GM12875 (cell line): ENCODE results near the gene HRH2.
A peak's percentile ranks its signal among the peaks of the same experiment; 100 is the strongest.

Experiments
- H3K4me3 ChIP-seq: one replicate; pipeline ENCODE4 v1.5.1; 2011; ENCODE audit warnings: low read depth, low read length, control low read depth
- TF ChIP-seq, protein P1 (sequence below): IDR thresholded peaks from 2 replicates; pipeline ENCODE4 v1.5.1; 2011; ENCODE audit warnings: low read depth, mild to moderate bottlenecking, control low read depth, inconsistent platforms, low read length, moderate library complexity, borderline replicate concordance; ENCODE audit not compliant: insufficient read depth

Gene HRH2

DNA sequence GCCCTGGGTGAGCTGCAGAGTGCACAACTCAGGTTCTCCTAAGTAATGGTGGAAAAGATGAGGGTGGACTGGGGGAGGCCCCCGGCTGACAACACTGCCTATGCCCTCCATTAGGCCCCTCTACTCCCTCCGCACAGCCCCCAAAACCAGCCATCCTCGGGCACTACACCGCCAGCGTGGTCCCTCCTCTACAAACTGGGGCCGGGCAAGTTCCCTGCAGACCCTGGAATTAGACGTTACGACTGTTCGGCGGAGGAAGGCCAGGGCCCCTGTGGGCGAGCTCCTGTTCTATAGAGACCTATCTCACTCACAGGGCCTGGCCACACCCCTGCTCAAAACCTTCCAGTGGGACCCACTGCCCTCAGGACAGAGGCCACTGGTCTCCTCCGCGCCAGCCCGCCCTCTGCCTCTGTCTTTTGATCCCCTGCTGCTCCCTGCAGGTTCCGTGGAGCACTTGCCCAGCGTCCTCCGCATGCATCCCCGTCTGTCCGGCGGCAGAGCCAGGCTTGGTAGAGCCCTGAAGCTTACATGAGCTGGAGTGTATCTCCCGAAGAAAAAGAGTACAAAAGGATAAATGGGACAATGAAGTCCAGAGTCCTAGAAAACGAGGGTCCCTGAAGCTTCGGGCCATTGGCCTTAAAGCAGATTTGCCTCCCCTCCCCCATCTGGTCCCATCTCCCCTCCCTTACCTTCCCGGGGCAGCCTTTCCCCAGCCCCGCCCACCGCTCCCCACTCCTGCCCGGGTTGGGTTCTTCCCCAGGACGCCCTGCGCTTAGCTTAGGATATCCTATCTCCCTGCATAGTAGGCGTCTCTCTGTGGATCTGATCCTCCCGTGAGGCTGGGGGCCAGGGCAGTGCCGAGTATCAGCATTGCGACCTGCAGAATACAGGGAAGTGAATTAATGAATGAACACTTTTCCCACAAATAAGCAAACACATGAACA, 71.3 kb downstream of the HRH2 start:
- TF ChIP-seq, protein P1, sequence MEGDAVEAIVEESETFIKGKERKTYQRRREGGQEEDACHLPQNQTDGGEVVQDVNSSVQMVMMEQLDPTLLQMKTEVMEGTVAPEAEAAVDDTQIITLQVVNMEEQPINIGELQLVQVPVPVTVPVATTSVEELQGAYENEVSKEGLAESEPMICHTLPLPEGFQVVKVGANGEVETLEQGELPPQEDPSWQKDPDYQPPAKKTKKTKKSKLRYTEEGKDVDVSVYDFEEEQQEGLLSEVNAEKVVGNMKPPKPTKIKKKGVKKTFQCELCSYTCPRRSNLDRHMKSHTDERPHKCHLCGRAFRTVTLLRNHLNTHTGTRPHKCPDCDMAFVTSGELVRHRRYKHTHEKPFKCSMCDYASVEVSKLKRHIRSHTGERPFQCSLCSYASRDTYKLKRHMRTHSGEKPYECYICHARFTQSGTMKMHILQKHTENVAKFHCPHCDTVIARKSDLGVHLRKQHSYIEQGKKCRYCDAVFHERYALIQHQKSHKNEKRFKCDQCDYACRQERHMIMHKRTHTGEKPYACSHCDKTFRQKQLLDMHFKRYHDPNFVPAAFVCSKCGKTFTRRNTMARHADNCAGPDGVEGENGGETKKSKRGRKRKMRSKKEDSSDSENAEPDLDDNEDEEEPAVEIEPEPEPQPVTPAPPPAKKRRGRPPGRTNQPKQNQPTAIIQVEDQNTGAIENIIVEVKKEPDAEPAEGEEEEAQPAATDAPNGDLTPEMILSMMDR = no peak
- H3K4me3 ChIP-seq = no peak overlapping the region

DNA sequence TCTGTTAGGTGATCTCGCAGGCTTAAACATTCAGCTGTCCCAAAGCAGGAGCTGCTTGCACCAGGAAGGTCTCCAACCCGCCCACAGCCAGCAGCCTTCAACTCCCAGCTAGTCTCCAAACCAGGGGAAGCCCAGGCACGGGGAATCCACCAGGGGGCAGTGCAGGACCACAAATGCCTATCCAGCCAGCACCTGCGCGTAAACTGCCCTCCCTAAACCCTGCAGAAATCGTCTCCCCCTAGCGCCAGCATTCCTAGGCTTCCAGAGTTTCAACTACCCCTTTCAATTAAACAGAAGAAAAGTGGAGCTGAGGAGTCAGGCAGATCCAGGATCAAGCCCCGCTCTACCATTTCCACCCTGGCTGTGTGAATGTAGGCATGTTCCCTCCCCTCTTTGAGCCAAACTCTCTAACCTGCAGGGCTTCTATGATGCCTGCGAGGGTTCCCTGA, 72.0 kb downstream of the HRH2 start:
- no peak overlapping the region for H3K4me3 ChIP-seq
- TF ChIP-seq, protein P1 = peak; percentile 93

DNA sequence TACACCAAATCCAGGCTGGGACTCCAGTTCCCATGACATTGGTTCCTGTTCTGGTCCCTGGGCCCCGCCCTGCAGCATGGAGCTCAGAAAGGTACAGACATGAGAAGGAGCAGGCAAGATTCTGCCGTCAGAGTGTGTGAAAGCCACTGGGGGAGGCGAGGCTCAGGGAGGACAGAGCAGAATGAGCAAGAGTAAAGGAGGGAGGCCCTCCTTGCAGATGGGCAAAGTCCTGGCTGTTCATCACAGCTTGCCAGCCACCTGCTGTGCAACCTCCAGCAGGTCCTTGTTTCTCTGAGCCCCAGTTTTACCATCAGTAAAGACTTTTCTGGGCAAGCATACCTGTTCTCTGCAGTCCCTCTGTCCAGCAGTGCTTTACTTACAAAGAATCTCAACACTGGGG, 73.3 kb downstream of the HRH2 start:
- H3K4me3 ChIP-seq = no peak overlapping the region
- TF ChIP-seq, protein P1 = no peak

DNA sequence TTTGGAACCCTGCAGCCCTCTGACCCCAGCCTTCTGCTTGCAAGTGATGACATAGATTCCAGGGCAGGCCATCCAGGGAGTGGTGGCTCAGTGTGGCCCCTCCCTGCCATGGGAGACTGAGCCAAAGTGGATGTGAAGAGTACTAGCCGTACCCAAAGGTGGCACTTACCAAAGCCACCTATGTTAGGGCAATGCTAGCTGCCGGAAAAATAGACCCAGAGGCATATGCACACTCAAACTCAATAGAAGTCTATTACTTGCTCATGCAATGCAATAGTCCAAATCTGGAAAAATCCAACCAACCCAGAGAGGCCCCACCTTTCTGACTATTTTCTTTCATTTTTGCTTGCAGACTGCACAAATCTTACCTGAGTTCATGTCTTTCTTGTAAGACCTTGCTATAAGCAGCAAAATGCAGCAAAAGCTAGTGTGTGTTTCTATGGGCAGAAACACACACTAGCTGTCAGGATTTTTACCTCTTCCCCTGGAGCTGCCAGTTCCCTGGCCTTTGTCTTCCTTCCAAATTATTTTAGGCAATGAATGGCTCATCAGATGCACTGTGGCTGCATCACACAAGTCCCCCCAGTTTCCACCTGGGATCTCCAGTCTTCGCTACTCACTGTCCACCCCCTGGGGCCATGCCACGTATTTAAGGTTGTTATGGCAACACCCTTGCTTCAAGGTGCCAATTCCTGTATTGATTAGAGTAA, 74.0 kb downstream of the HRH2 start:
- no peak overlapping the region for H3K4me3 ChIP-seq
- TF ChIP-seq, protein P1 = no peak

DNA sequence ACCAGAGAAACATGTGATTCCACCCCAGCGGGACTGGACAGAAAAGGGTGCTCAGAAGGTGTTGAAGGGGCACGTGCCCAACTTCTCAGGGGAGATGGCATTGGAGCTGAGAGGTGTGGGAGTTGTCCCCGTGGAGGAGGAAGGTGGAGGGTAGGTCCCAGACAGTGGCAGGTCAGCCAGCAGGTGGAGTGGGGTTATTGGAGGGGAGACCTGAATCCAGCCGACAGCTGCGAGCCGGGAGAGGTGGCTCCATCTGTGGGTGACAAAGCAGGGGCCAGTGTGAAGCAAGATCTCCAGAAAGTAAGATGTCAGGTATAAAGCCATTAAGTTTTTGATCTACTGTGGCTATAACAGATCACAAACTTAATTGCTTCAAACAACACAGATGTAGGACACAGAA, 75.1 kb downstream of the HRH2 start:
- TF ChIP-seq, protein P1 = no peak
- no peak overlapping the region for H3K4me3 ChIP-seq

- H3K4me3 ChIP-seq = no peak overlapping the region
- TF ChIP-seq, protein P1 = no peak
Measured at GRCh38 chr5:175734016-175734415, 76.1 kb downstream of the HRH2 start.

GRCh38 chr5:175734501-175734900, 76.6 kb downstream of the HRH2 start:
- TF ChIP-seq, protein P1 = no peak
- H3K4me3 ChIP-seq = no peak overlapping the region
